GM04504 (cell line): Measurements from ENCODE around the gene ZNF525.
A peak's percentile ranks its signal among the peaks of the same experiment; 100 is the strongest.
"Not testable (repeated sequence)": the region's sequence is repeated elsewhere in the genome, so short reads cannot be mapped to it uniquely, and the experiment has no call there.

Experiments used
- DNase-seq: peaks from one replicate; pipeline ENCODE4 v3.0.0-alpha.2; 2012; ENCODE audit warnings: low read depth

ZNF525 gene

GRCh38 chr19:53395840-53396524 is 30.5 kb downstream of the ZNF525 start:
- not testable (repeated sequence) for DNase-seq

GRCh38 chr19:53396525-53396868 is 31.0 kb downstream of the ZNF525 start:
- DNase-seq: no peak

GRCh38 chr19:53397918-53398317 is 32.4 kb downstream of the ZNF525 start:
- DNase-seq: not testable (repeated sequence)

- no peak for DNase-seq
Measured at GRCh38 chr19:53409505-53410204, 44.1 kb downstream of the ZNF525 start.

DNA sequence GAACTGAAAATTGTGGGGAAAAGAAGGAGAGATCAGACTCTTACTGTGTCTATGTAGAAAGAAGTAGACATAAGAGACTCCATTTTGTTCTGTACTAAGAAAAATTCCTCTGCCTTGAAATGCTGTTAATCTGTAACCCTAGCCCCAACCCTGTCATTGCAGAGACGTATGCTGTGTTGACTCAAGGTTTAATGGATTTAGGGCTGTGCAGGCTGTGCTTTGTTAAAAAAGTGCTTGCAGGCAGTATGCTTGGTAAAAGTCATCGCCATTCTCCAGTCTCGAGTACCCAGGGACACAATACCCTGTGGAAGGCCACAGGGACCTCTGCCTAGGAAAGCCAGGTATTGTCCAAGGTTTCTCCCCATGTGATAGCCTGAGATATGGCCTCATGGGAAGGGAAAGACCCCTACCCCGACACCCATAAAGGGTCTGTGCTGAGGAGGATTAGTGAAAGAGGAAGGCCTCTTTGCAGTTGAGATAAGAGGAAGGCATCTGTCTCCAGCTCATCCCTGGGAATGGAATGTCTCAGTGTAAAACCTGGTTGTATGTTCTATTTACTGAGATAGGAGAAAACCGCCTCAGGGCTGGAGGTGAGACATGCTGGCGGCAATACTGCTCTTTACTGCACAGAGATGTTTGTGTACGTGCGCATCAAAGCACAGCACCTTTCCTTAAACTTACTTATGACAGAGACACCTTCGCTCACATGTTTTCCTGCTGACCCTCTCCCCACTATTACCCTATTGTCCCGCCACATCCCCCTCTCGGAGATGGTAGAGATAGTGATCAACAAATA is 55.2 kb downstream of the ZNF525 start:
- not testable (repeated sequence) for DNase-seq

- DNase-seq: no peak
Measured at GRCh38 chr19:53422551-53422950, 57.0 kb downstream of the ZNF525 start.

DNA sequence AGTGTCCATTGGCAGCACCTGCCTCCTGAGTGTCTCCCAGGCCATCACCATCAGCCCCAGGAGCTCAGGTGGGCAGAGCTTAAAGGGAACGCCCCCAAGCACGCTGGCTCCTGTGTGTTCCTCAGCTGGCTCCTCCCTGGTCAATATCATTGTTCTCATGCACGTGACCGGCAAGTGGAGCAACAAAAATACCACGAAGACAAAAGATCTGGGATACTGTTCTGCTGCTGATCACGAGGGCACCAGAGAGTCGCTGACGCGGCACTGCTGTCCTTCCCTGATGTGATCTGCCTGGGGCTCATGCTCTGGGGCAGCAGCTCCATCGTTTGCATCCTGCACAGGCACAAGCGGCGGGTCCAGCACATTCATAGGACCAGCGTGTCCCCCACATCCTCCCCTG is 57.6 kb downstream of the ZNF525 start:
- DNase-seq: not testable (repeated sequence)

- not testable (repeated sequence) for DNase-seq
Measured at GRCh38 chr19:53423680-53424079, 58.2 kb downstream of the ZNF525 start.

GRCh38 chr19:53424968-53425597 is 59.6 kb downstream of the ZNF525 start:
- DNase-seq: peak; percentile 38

GRCh38 chr19:53431399-53432087 is 66.0 kb downstream of the ZNF525 start, which contains the start of gene ZNF761:
Gene ZNF761, plus strand, starts transcription at chr19:53431984. Its CDS starts 15,285 bp downstream, at chr19:53447269.
- DNase-seq: peak; percentile 69

GRCh38 chr19:53432088-53432661 is 66.7 kb downstream of the ZNF525 start:
- no peak for DNase-seq
